GM12891 (cell line): ENCODE data around the gene ADGRL3.

Experiments used
- PAX5 ChIP-seq: IDR thresholded peaks from 2 replicates; pipeline ENCODE4 v1.6.1; 2011; ENCODE audit warnings: low read length, moderate library complexity, mild to moderate bottlenecking; ENCODE audit not compliant: insufficient read depth, severe bottlenecking
- POLR2A ChIP-seq: IDR thresholded peaks from 2 replicates; pipeline ENCODE4 v1.6.1; 2011; ENCODE audit warnings: low read depth, low read length, control low read depth
- POLR2AphosphoS5 ChIP-seq: IDR thresholded peaks from 2 replicates; pipeline ENCODE4 v1.6.1; 2011; ENCODE audit warnings: low read depth, low read length, control low read depth
- POU2F2 ChIP-seq: IDR thresholded peaks from 2 replicates; pipeline ENCODE4 v1.6.1; 2011; ENCODE audit warnings: low read depth, mild to moderate bottlenecking, control low read depth, low read length, moderate library complexity
- TAF1 ChIP-seq: IDR thresholded peaks from 2 replicates; pipeline ENCODE4 v1.6.1; 2011; ENCODE audit warnings: low read depth, low read length, control low read depth

DNA sequence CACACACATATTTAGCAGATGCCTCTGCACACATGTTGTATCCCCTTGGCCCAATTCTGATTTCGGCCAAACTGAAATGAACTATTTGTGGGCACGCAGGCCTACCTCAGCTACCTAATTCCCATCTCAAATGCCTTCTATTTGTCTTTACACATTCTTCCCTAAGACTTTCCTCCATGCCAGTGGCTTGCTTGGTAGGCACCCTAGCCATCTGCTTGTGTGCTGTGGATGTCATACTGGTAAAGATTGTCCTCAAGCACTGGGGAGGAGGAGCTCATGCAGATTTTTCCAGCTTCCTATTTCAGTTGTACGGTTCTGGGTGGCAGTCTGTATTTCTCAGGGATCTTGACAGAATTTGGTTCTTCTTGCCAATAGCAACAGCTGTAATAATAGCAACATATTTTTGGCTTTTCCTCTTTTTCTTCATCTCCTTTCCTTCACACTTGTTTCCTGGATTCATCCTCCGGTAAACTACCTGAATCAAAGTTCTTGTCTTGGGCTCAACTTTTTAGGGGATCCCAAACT is 514.3 kb downstream of the ADGRL3 start:
- no peak for TF ChIP-seq POLR2A
- no peak for TF ChIP-seq TAF1
- no peak for TF ChIP-seq POLR2AphosphoS5
- TF ChIP-seq PAX5, result no peak
- no peak for TF ChIP-seq POU2F2
